Panc1 (cell line): ENCODE results near the gene ACP3. TPM values are rescaled to one million over a fixed set of nuclear protein-coding genes. Genes with fewer than 3 reads are reported as not detected.

Experiments
- ATAC-seq: fragments of 200-7000 bp; cut with Tn5 transposase; 2 replicates; pipeline ENCODE4 v1.9.1; 2020; ENCODE audit warnings: mild to moderate bottlenecking, moderate library complexity
- BruUV-seq: library from RNA; stranded (reverse); fragments of 400-500 nt; replicated peaks from 2 replicates; lab custom pipeline; 2021; lab: Mats Ljungman, UMichigan
- CTCF ChIA-PET: fragments of 300-600 bp; sonication (Branson Sonifier 250); formaldehyde crosslinking; loops from one replicate; lab custom pipeline; 2022; ENCODE audit warnings: antibody characterized with exemption; lab: Charles Lee
- POLR2A ChIA-PET: fragments of 300-600 bp; sonication (Branson Sonifier 250); formaldehyde crosslinking; loops from one replicate; lab custom pipeline; 2022; ENCODE audit warnings: antibody characterized with exemption; lab: Charles Lee
- DNase-seq: peaks from one replicate; pipeline ENCODE4 v3.0.0-alpha.2; 2010; ENCODE audit warnings: low read depth, low spot score
- H3K27ac ChIP-seq: 2 replicates; pipeline ENCODE4 v1.5.1; 2011; ENCODE audit warnings: mild to moderate bottlenecking, low read length, inconsistent platforms
- H3K27me3 ChIP-seq: fragments of 200-500 bp; sonication (Bioruptor generic); 2 replicates; pipeline ENCODE4 v1.6.0; 2014; ENCODE audit warnings: low read length, inconsistent platforms; ENCODE audit not compliant: control insufficient read depth, insufficient read depth
- H3K36me3 ChIP-seq: fragments of 200-500 bp; sonication (Bioruptor generic); 2 replicates; pipeline ENCODE4 v1.5.1; 2014; ENCODE audit warnings: inconsistent platforms, mild to moderate bottlenecking, low read length, moderate library complexity; ENCODE audit not compliant: control insufficient read depth, insufficient read depth
- H3K4me1 ChIP-seq: 2 replicates; pipeline ENCODE4 v1.5.1; 2011; ENCODE audit warnings: inconsistent platforms, mild to moderate bottlenecking, low read length, moderate library complexity; ENCODE audit not compliant: control insufficient read depth, insufficient read depth
- H3K4me3 ChIP-seq, 2 experiments: 2 replicates each; pipeline ENCODE4 v1.5.1; 2011 to 2012; ENCODE audit warnings: low read depth in 2 of 2, low read length in 2 of 2, mild to moderate bottlenecking in 2 of 2, inconsistent platforms in 1 of 2, moderate library complexity in 1 of 2
- H3K9me3 ChIP-seq: fragments of 200-500 bp; sonication (Bioruptor generic); 2 replicates; pipeline ENCODE4 v1.5.1; 2014; ENCODE audit warnings: low read depth, mild to moderate bottlenecking, inconsistent platforms, low read length, moderate library complexity; ENCODE audit not compliant: control insufficient read depth, insufficient read depth
- POLR2AphosphoS5 ChIP-seq: IDR thresholded peaks from 2 replicates; pipeline ENCODE4 v1.6.1; 2012; ENCODE audit warnings: mild to moderate bottlenecking, low read depth, low read length, moderate library complexity
- SIN3A ChIP-seq: IDR thresholded peaks from 2 replicates; pipeline ENCODE4 v1.6.1; 2012; ENCODE audit warnings: low read depth, mild to moderate bottlenecking, low read length, moderate library complexity, borderline replicate concordance; ENCODE audit not compliant: insufficient read depth
- TCF7L2 ChIP-seq: IDR thresholded peaks from 2 replicates; pipeline ENCODE4 v1.6.1; 2011; ENCODE audit warnings: mild to moderate bottlenecking, low read depth, low read length, inconsistent platforms
- in situ Hi-C: cut with HindIII; loops from 2 replicates; pipeline ENCODE4 v1.10.0; 2016; ENCODE audit warnings: low sequenced_read_pairs, low pct_unique_long_range_greater_than_20kb
- intact Hi-C: fragments of 100-400 bp; cut with micrococcal nuclease; formaldehyde crosslinking; loops from one replicate; pipeline ENCODE4 v1.10.0; 2022; ENCODE audit not compliant: unreplicated experiment
- total RNA-seq: library from RNA; stranded (reverse); gene quantifications from one replicate; pipeline ENCODE4 v1.2.1, GENCODE V29; 2021; ENCODE audit not compliant: unreplicated experiment
- TF ChIP-seq, protein P1 (sequence below), 2 experiments: IDR thresholded peaks; 2 replicates each; pipeline ENCODE4 v1.6.1; 2011 to 2012; ENCODE audit warnings: low read depth in 2 of 2, control low read depth in 1 of 2, low read length in 1 of 2, mild to moderate bottlenecking in 1 of 2, moderate library complexity in 1 of 2; ENCODE audit not compliant: insufficient read depth in 1 of 2
- TF ChIP-seq, protein P2 (sequence below): fragments of 450-650 bp; IDR thresholded peaks from 2 replicates; pipeline ENCODE4 v1.5.1; 2017; ENCODE audit warnings: mild to moderate bottlenecking

ACP3 gene
- total RNA-seq, 1 experiment from 2014 or later: not detected

DNA sequence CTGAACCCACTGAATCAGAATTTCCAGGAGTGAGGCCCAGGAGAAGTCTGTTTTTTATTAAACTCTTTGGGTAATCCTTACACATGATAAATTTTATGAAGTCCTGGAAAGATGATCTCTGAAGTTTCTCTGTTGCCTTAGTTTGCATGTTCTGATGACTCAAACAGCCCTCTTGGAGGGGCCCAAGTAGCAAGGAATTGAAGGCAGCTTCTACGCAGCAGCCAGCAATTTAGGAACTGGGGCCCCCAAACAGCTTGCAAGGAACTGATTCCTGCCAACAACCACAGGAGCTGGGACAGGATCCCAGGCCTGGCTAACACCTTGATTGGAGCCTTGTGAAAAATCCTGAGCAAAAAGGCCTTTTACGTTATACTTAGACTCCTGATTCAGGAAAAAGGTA lies 5.4 kb upstream of the ACP3 start:
- Histone ChIP-seq H3K36me3 (no peaks in the 10 kb centered on the region), H3K4me1 (no peaks in the 10 kb centered on the region), H3K4me3 (no peak overlapping the region), H3K27me3 (no peaks in the 10 kb centered on the region), H3K27ac (no peak overlapping the region), H3K9me3 (no peaks in the 10 kb centered on the region)
- BruUV-seq: no TSS peak
- in situ Hi-C loops (no loop called here), intact Hi-C loops (no loop called here)
- ChIA-PET POLR2A (no interaction called here), CTCF (no interaction called here)
- DNase-seq: no peak
- TF ChIP-seq, protein P1, sequence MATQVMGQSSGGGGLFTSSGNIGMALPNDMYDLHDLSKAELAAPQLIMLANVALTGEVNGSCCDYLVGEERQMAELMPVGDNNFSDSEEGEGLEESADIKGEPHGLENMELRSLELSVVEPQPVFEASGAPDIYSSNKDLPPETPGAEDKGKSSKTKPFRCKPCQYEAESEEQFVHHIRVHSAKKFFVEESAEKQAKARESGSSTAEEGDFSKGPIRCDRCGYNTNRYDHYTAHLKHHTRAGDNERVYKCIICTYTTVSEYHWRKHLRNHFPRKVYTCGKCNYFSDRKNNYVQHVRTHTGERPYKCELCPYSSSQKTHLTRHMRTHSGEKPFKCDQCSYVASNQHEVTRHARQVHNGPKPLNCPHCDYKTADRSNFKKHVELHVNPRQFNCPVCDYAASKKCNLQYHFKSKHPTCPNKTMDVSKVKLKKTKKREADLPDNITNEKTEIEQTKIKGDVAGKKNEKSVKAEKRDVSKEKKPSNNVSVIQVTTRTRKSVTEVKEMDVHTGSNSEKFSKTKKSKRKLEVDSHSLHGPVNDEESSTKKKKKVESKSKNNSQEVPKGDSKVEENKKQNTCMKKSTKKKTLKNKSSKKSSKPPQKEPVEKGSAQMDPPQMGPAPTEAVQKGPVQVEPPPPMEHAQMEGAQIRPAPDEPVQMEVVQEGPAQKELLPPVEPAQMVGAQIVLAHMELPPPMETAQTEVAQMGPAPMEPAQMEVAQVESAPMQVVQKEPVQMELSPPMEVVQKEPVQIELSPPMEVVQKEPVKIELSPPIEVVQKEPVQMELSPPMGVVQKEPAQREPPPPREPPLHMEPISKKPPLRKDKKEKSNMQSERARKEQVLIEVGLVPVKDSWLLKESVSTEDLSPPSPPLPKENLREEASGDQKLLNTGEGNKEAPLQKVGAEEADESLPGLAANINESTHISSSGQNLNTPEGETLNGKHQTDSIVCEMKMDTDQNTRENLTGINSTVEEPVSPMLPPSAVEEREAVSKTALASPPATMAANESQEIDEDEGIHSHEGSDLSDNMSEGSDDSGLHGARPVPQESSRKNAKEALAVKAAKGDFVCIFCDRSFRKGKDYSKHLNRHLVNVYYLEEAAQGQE (IDR thresholded peaks at IDR 0.05; ENCODE audit: insufficient read depth in 1 of 2, low read depth in 2 of 2, low read length in 1 of 2): no peak
- TF ChIP-seq, protein P2, sequence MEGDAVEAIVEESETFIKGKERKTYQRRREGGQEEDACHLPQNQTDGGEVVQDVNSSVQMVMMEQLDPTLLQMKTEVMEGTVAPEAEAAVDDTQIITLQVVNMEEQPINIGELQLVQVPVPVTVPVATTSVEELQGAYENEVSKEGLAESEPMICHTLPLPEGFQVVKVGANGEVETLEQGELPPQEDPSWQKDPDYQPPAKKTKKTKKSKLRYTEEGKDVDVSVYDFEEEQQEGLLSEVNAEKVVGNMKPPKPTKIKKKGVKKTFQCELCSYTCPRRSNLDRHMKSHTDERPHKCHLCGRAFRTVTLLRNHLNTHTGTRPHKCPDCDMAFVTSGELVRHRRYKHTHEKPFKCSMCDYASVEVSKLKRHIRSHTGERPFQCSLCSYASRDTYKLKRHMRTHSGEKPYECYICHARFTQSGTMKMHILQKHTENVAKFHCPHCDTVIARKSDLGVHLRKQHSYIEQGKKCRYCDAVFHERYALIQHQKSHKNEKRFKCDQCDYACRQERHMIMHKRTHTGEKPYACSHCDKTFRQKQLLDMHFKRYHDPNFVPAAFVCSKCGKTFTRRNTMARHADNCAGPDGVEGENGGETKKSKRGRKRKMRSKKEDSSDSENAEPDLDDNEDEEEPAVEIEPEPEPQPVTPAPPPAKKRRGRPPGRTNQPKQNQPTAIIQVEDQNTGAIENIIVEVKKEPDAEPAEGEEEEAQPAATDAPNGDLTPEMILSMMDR: no peak
- no peak for TF ChIP-seq SIN3A
- no peak for TF ChIP-seq TCF7L2
- TF ChIP-seq POLR2AphosphoS5: no peak
- ATAC-seq: no peak

DNA sequence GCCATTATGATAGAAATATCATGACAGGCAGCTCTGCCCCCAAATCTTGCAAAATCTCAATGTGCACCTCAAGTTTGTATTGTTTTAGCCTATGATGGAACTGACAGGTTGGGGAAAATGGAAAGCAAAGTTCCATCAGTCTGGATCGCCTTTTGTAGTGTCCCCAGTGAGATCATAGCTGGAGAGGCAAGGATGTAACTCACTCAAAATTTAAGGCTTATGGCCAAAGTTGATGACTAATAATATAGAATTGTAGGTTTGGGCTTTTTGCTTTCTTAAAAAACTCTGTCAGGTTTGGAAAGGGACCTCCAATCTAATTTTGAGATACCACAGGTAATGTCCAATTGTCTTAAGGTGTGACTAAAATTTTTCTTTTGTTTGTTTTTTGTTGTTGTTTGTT lies 1.4 kb upstream of the ACP3 start:
- DNase-seq: no peak
- in situ Hi-C loops: no loop called here

More for the DNA sequence above, 1.4 kb upstream of the ACP3 start:
- peaks cover 3% of the 10 kb centered on the region for H3K27me3 ChIP-seq
- H3K27ac ChIP-seq: no peak overlapping the region
- no TSS peak for BruUV-seq
- H3K36me3 ChIP-seq: no peaks in the 10 kb centered on the region
- ATAC-seq: no peak
- ChIA-PET POLR2A (no interaction called here), CTCF (no interaction called here)
- intact Hi-C loops: no loop called here
- no peaks in the 10 kb centered on the region for H3K9me3 ChIP-seq
- no peaks in the 10 kb centered on the region for H3K4me1 ChIP-seq
- H3K4me3 ChIP-seq: no peak overlapping the region
- TF ChIP-seq, protein P1 (IDR thresholded peaks at IDR 0.05; ENCODE audit: insufficient read depth in 1 of 2, low read depth in 2 of 2, low read length in 1 of 2): no peak
- TF ChIP-seq, protein P2: no peak
